CD4-positive, alpha-beta T cell treated with Interferon alpha-2 for 1 hour (primary cell): ENCODE results near the gene RPL27A.
A peak's percentile ranks its signal among the peaks of the same experiment; 100 is the strongest.

Experiments
- DNase-seq, 2 donors: peaks; one replicate each; pipeline ENCODE4 v3.0.0-alpha.2; 2020 to 2022

Gene RPL27A

DNA sequence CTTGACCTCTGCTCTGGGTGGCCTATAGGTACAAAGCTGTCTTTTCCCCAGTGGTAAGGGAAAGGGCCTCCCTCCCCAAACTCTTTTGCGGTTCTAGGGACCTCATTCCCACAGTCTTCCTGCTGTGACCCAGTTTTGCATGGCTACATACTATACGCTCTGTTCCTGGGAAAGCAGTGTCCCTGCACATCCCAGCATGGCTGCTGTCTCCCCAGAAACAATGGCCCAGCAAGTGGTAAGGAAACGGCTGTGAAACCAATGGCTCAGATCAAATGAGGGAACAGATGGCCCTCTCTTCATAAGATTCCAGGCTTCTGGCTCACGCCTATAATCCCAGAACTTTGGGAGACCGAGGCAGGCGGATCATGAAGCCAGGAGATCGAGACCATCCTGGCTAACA lies 41.1 kb downstream of the RPL27A start:
- no peak for DNase-seq

DNA sequence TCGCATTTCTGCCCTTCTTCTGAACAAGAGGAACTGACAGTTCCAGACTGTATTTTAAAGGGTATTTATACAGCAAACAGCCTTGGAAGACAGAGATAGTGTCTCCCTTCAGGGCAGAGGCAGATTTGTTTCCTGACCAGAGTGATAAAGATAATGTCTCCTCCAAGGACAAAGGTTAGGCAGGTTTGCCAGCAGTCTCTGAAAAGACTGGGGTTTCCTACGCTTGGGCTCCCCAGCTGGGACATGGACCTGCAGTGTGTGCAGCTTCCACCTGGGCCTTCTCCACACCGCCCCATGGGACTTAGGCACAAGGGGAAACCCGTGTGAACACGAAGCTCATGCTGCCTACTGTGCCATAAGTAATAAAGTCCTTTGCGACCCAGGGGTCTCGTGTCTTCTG lies 42.1 kb downstream of the RPL27A start:
- DNase-seq, result no peak

DNA sequence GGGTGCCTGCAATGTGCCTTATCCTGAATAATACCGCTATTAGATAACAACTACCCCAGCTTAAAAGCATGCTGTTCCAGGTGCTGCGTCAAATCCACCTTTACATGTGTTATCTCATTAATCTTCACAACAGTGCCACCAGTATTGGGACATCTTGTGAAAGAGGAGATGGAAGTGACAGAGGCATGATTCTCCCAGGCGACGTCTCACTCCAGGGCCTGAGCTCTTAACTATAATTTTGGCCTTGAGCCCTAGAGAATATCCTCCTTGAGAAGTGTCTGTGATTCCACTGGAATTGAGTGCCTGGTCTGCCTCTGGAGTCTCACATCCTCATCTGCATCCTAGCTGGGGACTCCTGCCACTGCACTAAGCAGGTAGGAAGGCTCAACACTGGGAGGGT lies 43.8 kb downstream of the RPL27A start:
- DNase-seq, result no peak

DNA sequence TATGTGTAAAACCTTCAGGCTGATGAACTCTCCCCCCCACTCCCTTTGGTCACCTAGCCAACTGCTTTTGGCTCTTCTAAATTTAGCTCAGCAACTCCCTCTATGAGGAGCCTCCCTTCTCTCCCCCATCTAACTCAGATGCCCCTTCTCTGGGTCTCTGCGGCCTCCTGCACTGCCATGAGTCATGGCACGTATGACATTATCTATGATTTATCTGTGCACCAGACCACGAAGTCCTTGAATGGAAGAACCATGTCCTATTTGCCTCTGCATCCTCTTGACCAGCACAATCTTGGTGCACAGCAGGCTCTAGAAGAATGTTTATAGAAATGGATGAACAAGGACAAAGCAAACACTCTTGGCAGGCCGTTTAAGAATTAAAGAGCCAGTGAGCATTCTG lies 46.0 kb downstream of the RPL27A start:
- DNase-seq, result no peak

DNA sequence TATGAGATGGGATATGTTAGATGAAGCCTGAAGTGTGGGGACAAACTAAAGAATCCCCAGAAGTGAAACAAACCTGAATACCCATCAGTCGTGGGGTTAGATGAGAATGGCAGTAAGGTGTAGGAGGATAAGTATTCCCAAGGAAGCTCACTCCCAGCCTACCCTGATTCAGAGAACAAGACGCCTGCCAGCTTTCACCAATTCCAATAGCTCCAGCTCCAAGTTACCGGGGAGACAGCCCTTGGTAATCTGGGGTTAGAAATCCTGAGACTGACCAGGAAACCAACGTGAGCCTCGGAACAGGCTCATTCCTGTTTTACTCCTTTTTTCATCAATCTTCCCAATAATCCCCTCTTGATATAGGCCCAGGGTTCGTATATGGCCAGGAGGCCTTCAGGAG lies 46.5 kb downstream of the RPL27A start:
- DNase-seq, result no peak

DNA sequence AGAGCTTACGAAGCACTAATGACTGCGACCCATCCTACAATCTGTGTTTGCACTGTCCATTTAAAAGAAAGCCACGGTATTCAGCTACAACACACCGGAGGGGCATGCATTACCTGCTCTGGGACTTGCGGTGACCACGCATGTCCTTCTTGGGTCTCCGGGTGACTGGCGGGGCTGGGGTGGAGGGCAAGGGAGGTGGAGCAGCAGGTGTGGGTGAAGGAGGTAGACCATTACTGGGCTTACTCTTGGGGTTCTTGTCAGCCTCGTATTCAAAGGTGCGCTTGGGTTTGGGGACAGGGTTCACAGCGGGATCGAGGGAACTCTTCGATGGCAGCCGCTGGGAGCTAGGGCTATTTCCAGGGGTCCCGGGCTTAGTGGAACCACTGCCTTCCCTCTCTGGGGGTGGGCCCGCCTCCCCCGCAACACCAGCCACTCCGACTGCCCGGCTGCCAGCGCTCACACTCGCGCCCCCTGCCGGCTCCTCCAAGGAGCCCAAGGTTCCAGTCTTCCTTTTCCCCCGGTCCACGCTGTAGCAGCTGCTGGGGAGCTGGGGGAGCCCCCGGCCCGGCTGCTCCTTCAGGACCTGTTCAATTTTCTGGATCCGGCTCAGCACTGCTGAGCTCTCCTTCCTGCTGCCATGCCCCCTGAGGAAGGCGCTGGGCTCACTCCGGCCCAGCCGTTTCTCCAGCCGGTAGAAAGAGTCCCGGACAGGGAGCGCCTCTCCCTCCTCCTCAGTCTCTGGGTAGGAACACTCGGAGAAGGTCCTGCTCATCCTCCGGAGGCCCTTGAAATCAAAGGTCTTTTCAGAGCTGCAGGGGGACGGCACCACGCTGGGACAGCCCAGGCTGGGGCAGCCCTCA lies 47.5 kb downstream of the RPL27A start:
- no peak for DNase-seq

DNA sequence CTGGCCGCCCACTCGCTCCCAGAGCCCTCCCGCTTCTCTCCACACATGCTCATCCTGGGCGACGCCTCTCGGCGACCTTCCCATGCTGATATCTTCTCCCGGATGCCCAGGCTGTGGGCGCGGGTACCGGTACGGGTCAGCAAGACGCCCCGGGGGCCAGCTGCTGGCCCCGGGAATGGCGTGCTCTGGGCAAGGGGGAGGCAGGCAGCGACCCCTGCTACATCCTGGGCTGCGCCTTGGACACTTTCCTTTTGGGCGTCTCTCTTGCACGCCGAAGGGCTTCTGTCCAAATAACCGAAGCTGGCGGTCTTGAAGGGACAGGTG lies 48.1 kb downstream of the RPL27A start:
- no peak for DNase-seq

DNA sequence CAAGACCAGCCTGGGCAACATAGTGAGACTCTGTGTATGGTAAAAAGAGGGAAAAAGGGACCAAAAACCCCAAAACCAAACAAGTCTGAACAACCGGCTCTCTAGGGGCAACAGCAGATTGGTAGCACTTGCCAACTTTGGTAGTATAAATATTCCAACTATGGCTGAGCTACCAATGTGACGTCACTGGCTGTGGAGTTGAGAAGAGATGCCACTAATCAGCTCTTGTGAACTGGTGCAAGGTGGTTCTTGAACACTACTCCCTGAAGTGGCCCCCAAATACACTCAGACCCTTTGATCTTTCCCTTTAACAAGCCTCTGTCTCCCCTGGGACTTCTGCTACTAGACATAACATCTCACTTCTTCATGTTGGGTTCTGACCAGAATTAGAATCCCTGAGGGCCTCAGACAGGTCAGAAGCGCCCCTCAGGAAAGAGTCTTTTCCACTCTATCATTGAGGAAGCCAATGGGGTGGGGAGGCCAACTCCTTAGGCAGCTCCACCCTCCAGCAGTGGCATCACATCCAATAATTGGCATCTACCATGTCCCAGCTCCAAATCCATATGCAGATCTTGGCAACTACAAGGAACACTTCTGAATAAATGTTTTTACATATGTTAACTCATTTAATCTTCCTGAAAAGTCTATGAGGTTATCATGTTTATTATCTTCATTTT lies 49.2 kb downstream of the RPL27A start:
- no peak for DNase-seq

DNA sequence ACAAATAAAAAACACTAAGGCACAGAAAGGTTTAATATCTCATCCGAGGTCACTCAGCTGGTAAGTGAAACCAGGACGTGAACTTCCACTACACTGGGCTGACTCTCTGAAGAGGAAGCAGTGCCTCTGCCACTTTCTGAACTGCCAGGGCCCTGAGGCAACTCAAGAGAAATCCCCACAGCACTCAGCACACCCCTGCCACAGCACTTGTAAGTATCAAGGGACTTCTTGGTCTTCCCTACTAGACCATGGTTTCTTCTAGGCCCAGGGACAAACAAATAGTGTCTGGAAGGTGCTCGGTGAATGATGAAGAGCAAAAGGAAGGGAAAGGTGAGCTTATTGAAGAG lies 49.7 kb downstream of the RPL27A start:
- DNase-seq, result peak in 1 of 2 donors; percentile 26

DNA sequence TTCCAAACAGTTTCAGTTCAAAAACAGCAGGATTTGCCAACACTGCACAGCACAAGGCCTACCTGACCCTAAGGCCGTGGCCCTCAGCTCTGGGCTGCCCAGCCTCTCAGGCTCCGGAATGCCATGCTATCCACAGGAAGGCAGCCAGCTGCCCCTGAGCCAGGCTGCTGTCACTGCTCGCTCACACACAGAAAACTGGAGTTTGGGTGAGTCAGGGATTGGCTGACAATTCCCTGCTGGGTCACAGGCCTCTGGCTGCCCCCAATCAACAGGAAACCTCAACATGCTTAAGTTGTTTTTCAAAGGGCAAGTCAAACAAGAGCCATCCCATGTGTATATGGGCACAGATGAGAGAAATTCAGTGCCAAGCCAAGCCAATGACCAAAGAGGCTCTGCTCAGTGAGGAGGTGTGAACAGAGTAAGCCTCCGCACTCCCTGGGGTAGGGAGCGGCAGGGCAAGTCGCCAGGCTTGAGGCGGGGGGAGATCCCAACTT lies 50.2 kb downstream of the RPL27A start:
- DNase-seq, result no peak

DNA sequence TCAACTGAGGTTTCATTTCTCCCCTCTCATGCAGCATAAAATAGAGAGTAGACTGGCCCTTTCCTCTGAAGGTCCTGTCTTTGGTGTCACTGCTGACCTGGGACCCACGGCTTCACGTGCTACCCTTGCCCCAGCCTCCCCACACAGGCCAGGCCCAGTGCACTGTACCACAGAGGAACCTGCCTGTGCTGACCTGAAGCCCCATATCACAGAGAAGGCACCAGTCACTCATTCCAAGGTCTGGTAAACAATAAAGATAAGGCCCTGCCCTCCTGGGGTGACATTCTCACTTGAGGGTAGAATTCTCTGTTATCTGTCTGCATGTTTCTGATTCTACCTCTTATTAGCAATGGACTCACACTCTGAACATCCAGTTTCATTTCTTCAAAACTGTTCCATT lies 51.3 kb downstream of the RPL27A start:
- DNase-seq, result no peak

DNA sequence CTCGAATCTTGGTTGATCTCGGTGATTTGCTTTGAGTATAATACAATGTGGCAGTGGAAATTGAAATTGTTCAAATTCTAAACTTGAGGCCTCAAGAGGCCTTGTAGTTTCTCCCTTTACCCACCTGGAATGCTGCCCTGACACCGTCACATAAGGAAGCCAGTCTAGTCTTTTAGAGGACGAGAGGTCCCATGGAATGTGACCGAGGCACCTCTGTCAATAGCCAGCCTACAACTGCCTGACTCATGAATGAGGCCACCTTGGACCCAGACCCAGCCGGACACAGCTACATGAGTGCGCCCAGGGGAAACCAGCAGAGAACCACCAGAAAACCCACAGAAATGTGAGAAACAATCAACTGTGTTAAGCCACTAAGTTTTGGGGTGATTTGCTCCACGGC lies 52.5 kb downstream of the RPL27A start:
- DNase-seq, result no peak

DNA sequence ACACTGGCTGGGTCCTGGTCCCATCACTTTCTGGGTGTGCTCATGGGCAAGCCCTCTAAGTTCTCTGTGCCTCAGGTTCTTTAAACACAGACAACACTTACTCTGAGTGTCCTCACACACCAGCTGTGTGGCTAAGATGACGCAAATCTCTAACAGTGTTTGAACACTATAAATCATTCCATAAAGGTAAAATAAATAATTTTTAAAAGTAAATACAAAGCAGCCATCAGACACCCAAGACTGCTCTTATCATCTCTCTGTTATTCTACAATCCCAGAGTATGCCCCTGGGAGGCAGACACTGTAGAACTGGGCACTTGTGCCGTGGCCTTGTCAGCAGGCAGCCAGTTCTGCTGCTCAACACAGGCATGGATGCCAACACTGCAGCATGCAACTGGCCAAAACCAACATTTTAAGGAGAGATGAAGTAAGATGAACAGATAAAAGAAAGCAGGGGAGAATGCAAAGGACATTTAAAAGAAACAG lies 56.8 kb downstream of the RPL27A start:
- no peak for DNase-seq
